HEK293 (cell line): ENCODE results near the gene TACC2.

ENCODE experiments used
- CTCF ChIA-PET: fragments of 350-600 bp; formaldehyde crosslinking; extraction: SDS; loops from one replicate; lab custom pipeline; 2021; ENCODE audit warnings: antibody characterized with exemption; lab: Yijun Ruan, JAX
- POLR2A ChIA-PET: fragments of 300-600 bp; formaldehyde crosslinking; extraction: SDS; loops from one replicate; lab custom pipeline; 2020; ENCODE audit warnings: antibody characterized with exemption, inconsistent platforms; lab: Yijun Ruan, JAX
- H3K27ac ChIP-seq: fragments of 200-500 bp; sonication (Bioruptor generic); 2 replicates; pipeline ENCODE4 v1.5.1; 2014; ENCODE audit warnings: low read depth, low read length, control low read depth, inconsistent platforms; ENCODE audit errors: extremely low read depth
- H3K36me3 ChIP-seq, 2 experiments: fragments of 200-500 bp in 1 of 2; sonication (Bioruptor generic) in 1 of 2; 1 replicate in 1 of 2; 2 replicates in 1 of 2; pipeline ENCODE4 v1.5.1; 2014 to 2017; ENCODE audit warnings: inconsistent platforms in 2 of 2, low read length in 2 of 2; ENCODE audit not compliant: control insufficient read depth in 2 of 2, insufficient read depth in 1 of 2
- H3K4me1 ChIP-seq: fragments of 200-500 bp; sonication (Bioruptor generic); 2 replicates; pipeline ENCODE4 v1.5.1; 2014; ENCODE audit warnings: mild to moderate bottlenecking, low read length, inconsistent platforms; ENCODE audit not compliant: control insufficient read depth, insufficient read depth
- H3K4me3 ChIP-seq: 2 replicates; pipeline ENCODE4 v1.5.1; 2011; ENCODE audit warnings: low read depth, mild to moderate bottlenecking, control low read depth, low read length, moderate library complexity
- H3K9me3 ChIP-seq: fragments of 200-500 bp; sonication (Bioruptor generic); 2 replicates; pipeline ENCODE4 v1.5.1; 2014; ENCODE audit warnings: low read depth, low read length, inconsistent platforms; ENCODE audit not compliant: control insufficient read depth, insufficient read depth
- HOXA7 ChIP-seq: sonication (generic); formaldehyde crosslinking; IDR thresholded peaks from 2 replicates; pipeline ENCODE4 v1.8.1; 2022; ENCODE audit warnings: missing genetic modification reagents, borderline replicate concordance
- HOXD13 ChIP-seq: sonication (generic); formaldehyde crosslinking; IDR thresholded peaks from 2 replicates; pipeline ENCODE4 v1.8.0; 2022; ENCODE audit warnings: missing genetic modification reagents, borderline replicate concordance
- KLF1 ChIP-seq: fragments of 450-650 bp; formaldehyde crosslinking; IDR thresholded peaks from 2 replicates; pipeline ENCODE4 v1.5.1; 2016; ENCODE audit warnings: missing biosample characterization, missing genetic modification characterization
- KLF7 ChIP-seq: fragments of 450-650 bp; formaldehyde crosslinking; IDR thresholded peaks from 2 replicates; pipeline ENCODE4 v1.5.1; 2016; ENCODE audit warnings: missing biosample characterization, missing genetic modification characterization, borderline replicate concordance
- OSR2 ChIP-seq: fragments of 450-650 bp; formaldehyde crosslinking; IDR thresholded peaks from 2 replicates; pipeline ENCODE4 v1.5.1; 2016; ENCODE audit warnings: missing biosample characterization, missing genetic modification characterization
- REPIN1 ChIP-seq: fragments of 450-650 bp; formaldehyde crosslinking; IDR thresholded peaks from 2 replicates; pipeline ENCODE4 v1.5.1; 2017; ENCODE audit warnings: missing biosample characterization, missing genetic modification characterization, low read depth
- SCRT1 ChIP-seq: fragments of 450-650 bp; formaldehyde crosslinking; IDR thresholded peaks from 2 replicates; pipeline ENCODE4 v1.5.1; 2016; ENCODE audit warnings: missing biosample characterization, missing genetic modification characterization, borderline replicate concordance
- ZNF121 ChIP-seq: fragments of 450-650 bp; formaldehyde crosslinking; IDR thresholded peaks from 2 replicates; pipeline ENCODE4 v1.5.1; 2016; ENCODE audit warnings: missing biosample characterization, missing genetic modification characterization
- ZNF2 ChIP-seq: fragments of 450-650 bp; formaldehyde crosslinking; IDR thresholded peaks from 2 replicates; pipeline ENCODE4 v1.5.1; 2016; ENCODE audit warnings: missing biosample characterization, missing genetic modification characterization
- ZNF211 ChIP-seq: fragments of 450-650 bp; formaldehyde crosslinking; IDR thresholded peaks from 2 replicates; pipeline ENCODE4 v1.5.1; 2016; ENCODE audit warnings: low read depth, missing biosample characterization, missing genetic modification characterization
- ZNF311 ChIP-seq: fragments of 450-650 bp; formaldehyde crosslinking; IDR thresholded peaks from 2 replicates; pipeline ENCODE4 v1.5.1; 2017; ENCODE audit warnings: missing biosample characterization, missing genetic modification characterization, borderline replicate concordance
- ZNF362 ChIP-seq: fragments of 450-650 bp; formaldehyde crosslinking; IDR thresholded peaks from 2 replicates; pipeline ENCODE4 v1.5.1; 2016; ENCODE audit warnings: missing biosample characterization, missing genetic modification characterization
- ZNF366 ChIP-seq: fragments of 450-650 bp; formaldehyde crosslinking; conservative IDR thresholded peaks from 2 replicates; pipeline ENCODE4 v1.5.1; 2016; ENCODE audit warnings: missing biosample characterization, missing genetic modification characterization
- ZNF423 ChIP-seq: fragments of 450-650 bp; formaldehyde crosslinking; IDR thresholded peaks from 2 replicates; pipeline ENCODE4 v1.5.1; 2016; ENCODE audit warnings: missing biosample characterization, missing genetic modification characterization
- ZNF473 ChIP-seq: fragments of 450-650 bp; formaldehyde crosslinking; IDR thresholded peaks from 2 replicates; pipeline ENCODE4 v1.5.1; 2017; ENCODE audit warnings: missing biosample characterization, missing genetic modification characterization
- ZNF501 ChIP-seq: fragments of 450-650 bp; formaldehyde crosslinking; IDR thresholded peaks from 2 replicates; pipeline ENCODE4 v1.5.1; 2016; ENCODE audit warnings: missing biosample characterization, missing genetic modification characterization
- ZNF555 ChIP-seq: fragments of 450-650 bp; formaldehyde crosslinking; conservative IDR thresholded peaks from 2 replicates; pipeline ENCODE4 v1.5.1; 2017; ENCODE audit warnings: missing biosample characterization, mild to moderate bottlenecking, missing genetic modification characterization, inconsistent platforms
- ZNF561 ChIP-seq: fragments of 450-650 bp; IDR thresholded peaks from 2 replicates; pipeline ENCODE4 v1.5.1; 2018; ENCODE audit warnings: missing biosample characterization, missing genetic modification characterization, borderline replicate concordance
- ZNF596 ChIP-seq: fragments of 450-650 bp; IDR thresholded peaks from 2 replicates; pipeline ENCODE4 v1.5.0; 2018; ENCODE audit warnings: missing biosample characterization, mild to moderate bottlenecking, missing genetic modification characterization, moderate library complexity
- ZNF629 ChIP-seq: fragments of 450-650 bp; formaldehyde crosslinking; IDR thresholded peaks from 2 replicates; pipeline ENCODE4 v1.5.1; 2017; ENCODE audit warnings: missing biosample characterization, missing genetic modification characterization
- ZNF704 ChIP-seq: fragments of 450-650 bp; formaldehyde crosslinking; IDR thresholded peaks from 2 replicates; pipeline ENCODE4 v1.5.1; 2016; ENCODE audit warnings: missing biosample characterization, missing genetic modification characterization
- ZNF747 ChIP-seq: fragments of 450-650 bp; formaldehyde crosslinking; IDR thresholded peaks from 2 replicates; pipeline ENCODE4 v1.5.1; 2016; ENCODE audit warnings: missing biosample characterization, missing genetic modification characterization
- TF ChIP-seq, protein P1 (sequence below): fragments of 450-650 bp; formaldehyde crosslinking; IDR thresholded peaks from 2 replicates; pipeline ENCODE4 v1.5.1; 2017; ENCODE audit warnings: missing biosample characterization, mild to moderate bottlenecking, missing genetic modification characterization, moderate library complexity
- TF ChIP-seq, protein P2 (sequence below): fragments of 450-650 bp; formaldehyde crosslinking; IDR thresholded peaks from 2 replicates; pipeline ENCODE4 v1.5.1; 2016; ENCODE audit warnings: missing biosample characterization, missing genetic modification characterization

Gene TACC2

DNA sequence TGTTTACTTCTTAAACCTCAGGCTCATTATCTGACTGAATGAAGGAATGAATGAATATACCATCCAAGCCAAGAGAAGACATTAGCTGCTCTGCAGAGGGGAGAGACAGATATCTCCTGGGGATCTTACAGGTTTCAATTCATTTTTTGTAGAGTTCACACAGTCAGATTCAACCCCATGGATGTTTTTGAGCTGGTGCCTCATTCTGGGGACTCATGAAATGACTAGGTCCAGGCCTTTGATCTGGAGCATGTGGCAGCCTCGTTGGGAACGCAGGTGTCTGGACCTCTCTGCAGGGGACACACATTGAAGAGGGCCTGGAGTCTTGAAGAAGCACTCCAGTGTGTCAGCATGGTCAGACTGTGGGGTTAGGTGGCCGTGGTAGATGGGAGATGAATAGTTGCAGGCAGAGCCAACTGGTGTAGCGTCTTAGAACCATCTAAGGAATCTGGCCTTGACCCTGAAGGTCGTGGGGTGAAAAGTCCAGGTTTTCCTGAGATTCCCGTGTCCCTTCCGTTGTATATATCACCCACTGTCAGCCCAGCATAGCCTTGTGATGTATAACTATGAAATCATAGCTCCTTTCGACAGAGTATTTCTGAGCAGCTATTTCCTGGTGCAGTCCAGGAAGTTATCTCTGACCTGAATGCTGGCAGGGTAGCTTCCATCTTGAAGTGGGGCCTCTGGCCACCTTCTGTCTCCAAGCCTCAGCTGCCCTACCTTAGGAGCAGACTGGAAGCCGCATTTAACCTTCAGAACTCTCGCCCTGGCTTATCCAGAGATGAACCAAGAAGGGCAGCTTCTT lies 304.4 kb downstream of the TACC2 start:
- no peak overlapping the region for H3K27ac ChIP-seq
- no peaks in the 10 kb centered on the region for H3K36me3 ChIP-seq
- ChIA-PET POLR2A (no interaction called here), CTCF (interaction anchor here (0.6 to 2.6 kb wide), 8 partner anchors 14 to 272 kb away, joined by 3 to 17 read pairs (median 4); partner anchors contain the start of gene PLEKHA1)
- no peaks in the 10 kb centered on the region for H3K4me1 ChIP-seq
- no peak overlapping the region for H3K4me3 ChIP-seq
- TF ChIP-seq ZNF629 (tag by site-specific recombination) (no peak), OSR2 (tag by site-specific recombination) (no peak), KLF7 (tag by site-specific recombination) (no peak), KLF1 (tag by site-specific recombination) (no peak), HOXA7 (CRISPR knock-in tag) (no peak), ZNF555 (tag by site-specific recombination) (no peak), ZNF473 (no peak)
- TF ChIP-seq, all 188 proteins: peak for 0
- no peaks in the 10 kb centered on the region for H3K9me3 ChIP-seq

- POLR2A ChIA-PET = no interaction called here
- TF ChIP-seq, protein P1, sequence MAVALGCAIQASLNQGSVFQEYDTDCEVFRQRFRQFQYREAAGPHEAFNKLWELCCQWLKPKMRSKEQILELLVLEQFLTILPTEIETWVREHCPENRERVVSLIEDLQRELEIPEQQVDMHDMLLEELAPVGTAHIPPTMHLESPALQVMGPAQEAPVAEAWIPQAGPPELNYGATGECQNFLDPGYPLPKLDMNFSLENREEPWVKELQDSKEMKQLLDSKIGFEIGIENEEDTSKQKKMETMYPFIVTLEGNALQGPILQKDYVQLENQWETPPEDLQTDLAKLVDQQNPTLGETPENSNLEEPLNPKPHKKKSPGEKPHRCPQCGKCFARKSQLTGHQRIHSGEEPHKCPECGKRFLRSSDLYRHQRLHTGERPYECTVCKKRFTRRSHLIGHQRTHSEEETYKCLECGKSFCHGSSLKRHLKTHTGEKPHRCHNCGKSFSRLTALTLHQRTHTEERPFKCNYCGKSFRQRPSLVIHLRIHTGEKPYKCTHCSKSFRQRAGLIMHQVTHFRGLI (tag by site-specific recombination) = peak; percentile 81
- TF ChIP-seq ZNF423 (tag by site-specific recombination) (no peak), KLF1 (tag by site-specific recombination) (peak; percentile 91), ZNF596 (tag by site-specific recombination) (no peak)
- TF ChIP-seq, protein P2, sequence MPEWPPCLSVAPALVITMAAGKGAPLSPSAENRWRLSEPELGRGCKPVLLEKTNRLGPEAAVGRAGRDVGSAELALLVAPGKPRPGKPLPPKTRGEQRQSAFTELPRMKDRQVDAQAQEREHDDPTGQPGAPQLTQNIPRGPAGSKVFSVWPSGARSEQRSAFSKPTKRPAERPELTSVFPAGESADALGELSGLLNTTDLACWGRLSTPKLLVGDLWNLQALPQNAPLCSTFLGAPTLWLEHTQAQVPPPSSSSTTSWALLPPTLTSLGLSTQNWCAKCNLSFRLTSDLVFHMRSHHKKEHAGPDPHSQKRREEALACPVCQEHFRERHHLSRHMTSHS = no peak
- Histone ChIP-seq H3K4me3 (no peak overlapping the region), H3K9me3 (no peaks in the 10 kb centered on the region), H3K4me1 (no peaks in the 10 kb centered on the region), H3K27ac (no peak overlapping the region), H3K36me3 (no peaks in the 10 kb centered on the region)
- CTCF ChIA-PET = interaction anchor here (0.6 to 2.6 kb wide), 7 partner anchors 15 to 271 kb away, joined by 3 to 17 read pairs (median 5); partner anchors contain the start of gene PLEKHA1
These were observed 305.0 kb downstream of the TACC2 start for GRCh38 chr10:122293961-122294380.

GRCh38 chr10:122294511-122295450 lies 305.8 kb downstream of the TACC2 start:
- Histone ChIP-seq H3K4me3 (no peak overlapping the region), H3K27ac (no peak overlapping the region), H3K36me3 (no peaks in the 10 kb centered on the region), H3K9me3 (no peaks in the 10 kb centered on the region), H3K4me1 (no peaks in the 10 kb centered on the region)
- ChIA-PET POLR2A (no interaction called here), CTCF (interaction anchor here (1.4 to 2.6 kb wide), 3 partner anchors 16 to 269 kb away, joined by 3 to 17 read pairs (median 16); no protein-coding TSS in a partner anchor)
- TF ChIP-seq ZNF211 = no peak
- no peak for TF ChIP-seq ZNF2 (tag by site-specific recombination)
- no peak for TF ChIP-seq KLF7 (tag by site-specific recombination)
- TF ChIP-seq HOXD13 = no peak
- TF ChIP-seq ZNF501 (tag by site-specific recombination) = no peak
- TF ChIP-seq ZNF362 = no peak
- TF ChIP-seq SCRT1 (tag by site-specific recombination) = no peak
- no peak for TF ChIP-seq ZNF747 (tag by site-specific recombination)
- no peak for TF ChIP-seq ZNF121 (tag by site-specific recombination)
- TF ChIP-seq ZNF561 (tag by site-specific recombination) = no peak
- TF ChIP-seq ZNF629 (tag by site-specific recombination) = no peak
- no peak for TF ChIP-seq REPIN1
- no peak for TF ChIP-seq ZNF311 (tag by site-specific recombination)
- no peak for TF ChIP-seq ZNF366
- no peak for TF ChIP-seq ZNF704 (tag by site-specific recombination)
